K562 (cell line): ENCODE measurements around the gene ZNF10. TPM values are rescaled to one million over a fixed set of nuclear protein-coding genes. Genes with fewer than 3 reads are reported as not detected.

ENCODE experiments used
- AFF1 ChIP-seq, 2 experiments: fragments of 450-650 bp; IDR thresholded peaks; 2 replicates each; pipeline ENCODE4 v1.6.1; 2018; ENCODE audit warnings: mild to moderate bottlenecking in 2 of 2, low read depth in 1 of 2; ENCODE audit not compliant: partially characterized antibody in 2 of 2
- BACH1 ChIP-seq: fragments of 200-800 bp; sonication (Bioruptor generic); IDR thresholded peaks from 2 replicates; pipeline ENCODE4 v1.6.1; 2016; ENCODE audit warnings: missing genetic modification characterization, missing compliant biosample characterization
- DEAF1 ChIP-seq: fragments of 450-650 bp; formaldehyde crosslinking; IDR thresholded peaks from 2 replicates; pipeline ENCODE4 v1.4.0; 2020; ENCODE audit warnings: mild to moderate bottlenecking, moderate library complexity
- EHMT2 ChIP-seq: fragments of 450-650 bp; IDR thresholded peaks from 2 replicates; pipeline ENCODE4 v1.6.1; 2018; ENCODE audit warnings: antibody characterized with exemption
- ELF1 ChIP-seq: fragments of 200-800 bp; sonication (Bioruptor generic); IDR thresholded peaks from 2 replicates; pipeline ENCODE4 v1.6.1; 2016; ENCODE audit warnings: missing genetic modification characterization, missing compliant biosample characterization
- HNRNPLL ChIP-seq: fragments of 200-400 bp; formaldehyde crosslinking; IDR thresholded peaks from 2 replicates; pipeline ENCODE4 v1.6.1; 2017; ENCODE audit warnings: low read length, low read depth, mild to moderate bottlenecking; ENCODE audit not compliant: poor library complexity, severe bottlenecking
- KHSRP ChIP-seq: fragments of 450-650 bp; IDR thresholded peaks from 2 replicates; pipeline ENCODE4 v1.6.1; 2017
- MBD2 ChIP-seq: sonication (generic); IDR thresholded peaks from 2 replicates; pipeline ENCODE4 v1.6.1; 2016; ENCODE audit warnings: low read depth, borderline replicate concordance
- MYC ChIP-seq, 2 experiments: fragments of 250-450 bp in 1 of 2; sonication (Bioruptor Pico) in 1 of 2; IDR thresholded peaks; 2 replicates each; pipeline versions ENCODE4 v1.5.1 to v1.6.1; 2012 to 2021; ENCODE audit warnings: low read depth in 2 of 2, borderline replicate concordance in 1 of 2, improper control_type of control experiment in 1 of 2, low read length in 1 of 2, mild to moderate bottlenecking in 1 of 2, moderate library complexity in 1 of 2
- NCOA2 ChIP-seq, 2 experiments: fragments of 450-650 bp; IDR thresholded peaks; 2 replicates each; pipeline ENCODE4 v1.6.1; 2018; ENCODE audit warnings: mild to moderate bottlenecking in 2 of 2, moderate library complexity in 1 of 2; ENCODE audit not compliant: partially characterized antibody in 2 of 2
- NFIX ChIP-seq: fragments of 250-450 bp; sonication (Bioruptor Pico); IDR thresholded peaks from 2 replicates; pipeline ENCODE4 v1.4.0; 2020; ENCODE audit warnings: low read depth, mild to moderate bottlenecking, moderate library complexity
- NFYB ChIP-seq: IDR thresholded peaks from 2 replicates; pipeline ENCODE4 v1.6.1; 2011; ENCODE audit warnings: mild to moderate bottlenecking, moderate library complexity; ENCODE audit not compliant: insufficient read length; ENCODE audit errors: extremely low read depth
- RBFOX2 ChIP-seq: fragments of 200-400 bp; formaldehyde crosslinking; IDR thresholded peaks from 2 replicates; pipeline ENCODE4 v1.6.1; 2017; ENCODE audit warnings: low read depth, mild to moderate bottlenecking, low read length, moderate library complexity
- SMAD2 ChIP-seq: fragments of 150-350 bp; IDR thresholded peaks from 2 replicates; pipeline ENCODE4 v1.6.1; 2014; ENCODE audit warnings: low read depth, mild to moderate bottlenecking, low read length
- SREBF1 ChIP-seq: fragments of 150-350 bp; IDR thresholded peaks from 2 replicates; pipeline ENCODE4 v1.6.1; 2014; ENCODE audit warnings: antibody characterized with exemption, low read depth, low read length, borderline replicate concordance
- USF2 ChIP-seq: sonication (generic); formaldehyde crosslinking; IDR thresholded peaks from 2 replicates; pipeline ENCODE4 v1.5.0; 2020; ENCODE audit warnings: missing genetic modification reagents
- XRCC3 ChIP-seq: fragments of 450-650 bp; IDR thresholded peaks from 2 replicates; pipeline ENCODE4 v1.6.1; 2017; ENCODE audit warnings: mild to moderate bottlenecking, moderate library complexity
- ZNF639 ChIP-seq, 2 experiments: fragments of 200-800 bp in 1 of 2; sonication (Bioruptor generic) in 1 of 2; sonication (generic) in 1 of 2; formaldehyde crosslinking in 1 of 2; IDR thresholded peaks in 1 of 2; conservative IDR thresholded peaks in 1 of 2; 2 replicates each; pipeline versions ENCODE4 v1.5.0 to v1.6.1; 2016 to 2020; ENCODE audit warnings: missing compliant biosample characterization in 1 of 2, missing genetic modification characterization in 1 of 2, missing genetic modification reagents in 1 of 2
- polyA plus RNA-seq, 8 experiments: library from polyadenylated mRNA; depleted of rRNA in 4 of 8; stranded (reverse) in 5 of 8; unstranded in 3 of 8; fragments of >200 nt; fragmentation: Nextera tagmentation in 2 of 8; fragmentation: Illumina TruSeq in 1 of 8; extraction: Ambion mirVana in 2 of 8; extraction: Trizol in 1 of 8; gene quantifications; 2 replicates each; pipeline versions ENCODE4 v1.2.1 to v1.2.3, GENCODE V29; 2011 to 2014; ENCODE audit warnings: inconsistent platforms in 1 of 8, missing spikeins in 1 of 8
- total RNA-seq, 7 experiments: library from RNA; depleted of rRNA in 6 of 7; stranded (reverse); fragments of >200 nt in 6 of 7; fragmentation: Illumina TruSeq in 2 of 7; extraction: Trizol in 2 of 7; gene quantifications; 2 replicates each; pipeline versions ENCODE4 v1.2.1 to v1.2.3, GENCODE V29; 2011 to 2021; ENCODE audit warnings: low replicate concordance in 1 of 7

Gene ZNF10
- total and polyA plus RNA-seq, 9 of the 15 experiments (the other 6 are each of a cell fraction or from before 2014, with no cell fraction given), result 3.5 to 5.8 (median 4.9) TPM

- TF ChIP-seq NFIX (no peak), NCOA2 (IDR thresholded peaks at IDR 0.05; ENCODE audit: partially characterized antibody in 2 of 2) (no peak), ELF1 (tag) (peak; percentile 98), ZNF639 (CRISPR knock-in tag; conservative IDR thresholded peaks at IDR 0.05 in 1 of 2, IDR thresholded peaks at IDR 0.05 in 1 of 2) (peak in 1 of 2 experiments; percentile 90; a peak in 2 of 4 replicates), KHSRP (peak; percentile 89), HNRNPLL (peak; percentile 80), AFF1 (IDR thresholded peaks at IDR 0.05; ENCODE audit: low read depth in 1 of 2, partially characterized antibody in 2 of 2) (peak in 1 of 2 experiments; percentile 93), EHMT2 (no peak), SMAD2 (no peak), MYC (IDR thresholded peaks at IDR 0.05; ENCODE audit: low read depth, low read length) (peak; percentile 75), MYC (CRISPR knock-in tag; IDR thresholded peaks at IDR 0.05; ENCODE audit: borderline replicate concordance, low read depth) (peak; percentile 37; the same call in 1 of the 2 replicates), MBD2 (peak; percentile 89), NFYB (no peak), XRCC3 (no peak), USF2 (CRISPR knock-in tag) (no peak), SREBF1 (peak; percentile 82; the same call in 1 of the 2 replicates), DEAF1 (CRISPR knock-in tag) (peak; percentile 56; the same call in 1 of the 2 replicates), RBFOX2 (peak; percentile 86), BACH1 (peak; percentile 42; the same call in 1 of the 2 replicates)
These were observed 51.0 kb downstream of the ZNF10 start, which contains the start of gene ZNF268 (continued) for GRCh38 chr12:133181238-133181959.
